Activated T-helper 1 cell treated with Interleukin-2 at 50 U/mL for 16 hours (primary cell): ENCODE data around the gene HOXC13.

Experiments used
- DNase-seq: peaks from one replicate; pipeline ENCODE4 v3.0.0-alpha.2; 2020; ENCODE audit warnings: low read depth

The HOXC13 gene

DNA sequence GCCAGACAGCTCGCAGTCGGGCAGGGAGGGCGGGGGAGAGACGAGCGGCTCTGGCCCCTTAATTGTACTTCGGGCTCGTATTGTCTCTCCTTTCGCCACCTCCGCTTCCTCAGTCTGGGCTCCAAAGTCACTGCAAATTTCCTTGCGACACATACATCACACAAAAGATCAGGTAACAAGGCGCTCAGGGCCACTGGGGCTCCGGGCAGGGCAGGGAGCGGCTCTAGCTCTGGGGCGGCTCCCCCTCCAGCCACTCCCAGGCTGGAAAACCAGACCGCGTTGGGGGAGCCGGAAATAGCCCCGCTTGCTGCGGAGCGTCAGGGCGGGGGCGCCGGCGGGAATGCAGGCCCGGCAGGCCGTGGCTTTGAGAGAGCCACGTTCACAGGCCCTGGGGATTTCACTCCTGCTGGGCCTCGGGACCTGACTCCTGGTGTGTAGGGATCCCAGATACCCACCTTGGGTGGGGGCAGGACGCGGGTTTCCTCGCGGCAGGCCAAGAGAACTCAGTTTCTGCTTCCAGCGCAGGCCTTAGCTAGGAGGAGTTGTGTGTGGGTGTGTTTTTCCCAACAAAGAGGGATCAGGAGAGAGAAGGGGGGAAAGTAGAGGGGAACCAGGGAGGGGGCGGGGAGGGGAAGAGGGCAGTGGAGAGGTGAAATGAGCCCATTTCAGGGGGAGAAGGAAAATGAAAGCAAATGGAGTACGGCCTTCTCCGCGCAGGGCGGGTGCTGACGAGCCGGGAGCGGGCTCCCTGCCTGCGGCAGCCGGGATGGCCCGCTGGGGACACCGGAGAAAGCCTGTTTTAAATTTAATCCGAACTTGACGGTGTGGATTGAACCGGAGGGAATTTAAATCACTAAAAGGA is 57.0 kb downstream of the HOXC13 start:
- DNase-seq: no peak
